ENCODE data around the gene GALNT18. TPM values are rescaled to one million over a fixed set of nuclear protein-coding genes. Genes with fewer than 3 reads are reported as not detected.
"Not testable (repeated sequence)": the region's sequence is repeated elsewhere in the genome, so short reads cannot be mapped to it uniquely, and the experiment has no call there.

Gene GALNT18
- total RNA-seq, 1 donor from 2014 or later: 39.8 TPM

- Mint-ChIP-seq H3K27me3 (ENCODE audit: unreplicated experiment) (no peaks in the 10 kb centered on the region), H3K27ac (ENCODE audit: unreplicated experiment) (peak overlapping the region; percentile 3), H3K36me3 (ENCODE audit: unreplicated experiment) (peaks cover 20% of the 10 kb centered on the region), H3K4me1 (ENCODE audit: unreplicated experiment) (peaks cover 46% of the 10 kb centered on the region), H3K4me3 (ENCODE audit: unreplicated experiment) (no peak overlapping the region), H3K9me3 (ENCODE audit: unreplicated experiment) (no peaks in the 10 kb centered on the region)
- no peak for TF ChIP-seq CTCF (IDR thresholded peaks at IDR 0.05)
- no peak for DNase-seq (ENCODE audit: extremely low spot score, unreplicated experiment)
Measured at GRCh38 chr11:11451501-11452005, 170.3 kb downstream of the GALNT18 start.

- no peak for DNase-seq (ENCODE audit: extremely low spot score, unreplicated experiment)
- Mint-ChIP-seq H3K27ac (ENCODE audit: unreplicated experiment) (peak overlapping the region; percentile 15), H3K27me3 (ENCODE audit: unreplicated experiment) (no peaks in the 10 kb centered on the region), H3K4me3 (ENCODE audit: unreplicated experiment) (no peak overlapping the region), H3K4me1 (ENCODE audit: unreplicated experiment) (peaks cover 50% of the 10 kb centered on the region), H3K9me3 (ENCODE audit: unreplicated experiment) (no peaks in the 10 kb centered on the region), H3K36me3 (ENCODE audit: unreplicated experiment) (peaks cover 20% of the 10 kb centered on the region)
- no peak for TF ChIP-seq CTCF (IDR thresholded peaks at IDR 0.05)
Measured at GRCh38 chr11:11450744-11451362, 171.0 kb downstream of the GALNT18 start.

DNA sequence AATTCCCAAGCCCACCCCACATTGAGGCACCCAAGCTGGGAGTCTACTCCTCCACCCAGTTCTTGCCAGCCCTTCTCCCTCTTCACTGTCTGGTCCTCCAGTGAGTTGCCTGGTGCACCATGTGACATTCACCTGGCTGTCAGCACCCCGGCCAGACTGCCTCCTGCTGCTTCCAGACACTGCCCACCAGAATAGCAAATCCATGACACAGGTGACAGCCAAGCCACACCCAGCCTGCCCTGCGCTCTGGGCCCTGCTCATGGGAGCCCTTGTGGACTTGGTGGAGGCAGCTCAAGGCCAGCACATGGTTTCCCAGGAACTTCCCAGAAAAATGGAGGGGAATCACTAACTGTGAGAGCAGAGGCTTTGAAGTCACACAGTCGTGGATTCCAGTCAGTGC, 172.5 kb downstream of the GALNT18 start:
- Mint-ChIP-seq H3K9me3 (ENCODE audit: unreplicated experiment) (no peaks in the 10 kb centered on the region), H3K27ac (ENCODE audit: unreplicated experiment) (no peak overlapping the region)

DNA sequence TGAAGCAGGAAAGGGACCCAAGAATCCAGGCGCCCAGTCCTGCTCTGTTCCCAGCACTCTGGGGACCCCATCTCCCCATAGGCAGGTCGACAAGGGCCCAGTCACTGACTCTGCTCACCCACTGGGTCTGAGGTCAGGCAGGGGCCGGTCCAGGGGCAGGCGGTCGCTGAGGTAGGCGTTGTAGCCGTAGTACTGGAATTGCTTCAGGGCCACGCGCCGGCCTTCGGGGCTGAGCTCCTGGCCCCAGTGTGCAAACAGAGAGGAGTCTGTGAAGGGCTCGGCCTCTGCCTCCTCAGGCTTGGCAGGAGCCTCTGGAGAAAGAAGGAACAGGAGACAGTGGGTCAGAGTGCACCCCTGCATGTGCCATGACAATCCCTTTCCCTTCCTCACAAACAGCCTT, 173.2 kb downstream of the GALNT18 start:
- peaks cover 19% of the 10 kb centered on the region for H3K36me3 Mint-ChIP-seq (ENCODE audit: unreplicated experiment)
- no peak for DNase-seq (ENCODE audit: extremely low spot score, unreplicated experiment)
- H3K4me1 Mint-ChIP-seq (ENCODE audit: unreplicated experiment): peaks cover 53% of the 10 kb centered on the region
- H3K27me3 Mint-ChIP-seq (ENCODE audit: unreplicated experiment): no peaks in the 10 kb centered on the region
- H3K4me3 Mint-ChIP-seq (ENCODE audit: unreplicated experiment): no peak overlapping the region
- H3K9me3 Mint-ChIP-seq (ENCODE audit: unreplicated experiment): no peaks in the 10 kb centered on the region
- no peak overlapping the region for H3K27ac Mint-ChIP-seq (ENCODE audit: unreplicated experiment)
- no peak for TF ChIP-seq CTCF (IDR thresholded peaks at IDR 0.05)

More for the DNA sequence above, 172.5 kb downstream of the GALNT18 start:
- DNase-seq (ENCODE audit: extremely low spot score, unreplicated experiment): no peak
- TF ChIP-seq CTCF (IDR thresholded peaks at IDR 0.05): no peak
- Mint-ChIP-seq H3K36me3 (ENCODE audit: unreplicated experiment) (peaks cover 20% of the 10 kb centered on the region), H3K27me3 (ENCODE audit: unreplicated experiment) (no peaks in the 10 kb centered on the region), H3K4me1 (ENCODE audit: unreplicated experiment) (peaks cover 54% of the 10 kb centered on the region), H3K4me3 (ENCODE audit: unreplicated experiment) (no peak overlapping the region)

DNA sequence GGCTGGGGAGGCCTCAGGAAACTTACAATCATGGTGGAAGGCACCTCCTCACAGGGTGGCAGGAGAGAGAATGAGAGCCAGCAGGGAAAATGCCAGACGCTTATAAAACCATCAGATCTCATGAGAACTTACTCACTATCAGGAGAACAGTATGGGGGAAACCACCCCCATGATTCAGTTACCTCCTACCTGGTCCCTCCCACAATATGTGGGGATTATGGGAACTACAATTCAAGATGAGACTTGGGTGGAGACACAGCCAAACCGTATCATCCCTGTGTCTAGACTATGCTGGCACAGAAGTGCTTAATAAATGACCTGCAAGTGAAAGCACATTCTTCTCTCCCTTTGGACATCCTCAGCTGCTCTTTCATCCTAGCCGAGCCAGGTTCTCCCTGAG, 174.2 kb downstream of the GALNT18 start:
- H3K27ac Mint-ChIP-seq (ENCODE audit: unreplicated experiment); H3K27me3 Mint-ChIP-seq (ENCODE audit: unreplicated experiment); DNase-seq (ENCODE audit: extremely low spot score, unreplicated experiment); H3K9me3 Mint-ChIP-seq (ENCODE audit: unreplicated experiment); H3K4me3 Mint-ChIP-seq (ENCODE audit: unreplicated experiment): not testable (repeated sequence)
- peaks cover 59% of the 10 kb centered on the region for H3K4me1 Mint-ChIP-seq (ENCODE audit: unreplicated experiment)
- H3K36me3 Mint-ChIP-seq (ENCODE audit: unreplicated experiment): peaks cover 18% of the 10 kb centered on the region
